Type B pancreatic cell (in vitro differentiated cells): ENCODE data around the gene CPSF4. TPM values are rescaled to one million over a fixed set of nuclear protein-coding genes. Genes with fewer than 3 reads are reported as not detected.

Experiments used
- DNase-seq: peaks from one replicate; pipeline ENCODE4 v3.0.0; 2021; ENCODE audit warnings: mixed read lengths; ENCODE audit not compliant: unreplicated experiment; ENCODE audit errors: extremely low spot score
- H3K27ac Mint-ChIP-seq: 2 replicates; pipeline ENCODE4 v1.8.0; 2021; ENCODE audit warnings: mild to moderate bottlenecking, mixed read lengths
- H3K27me3 Mint-ChIP-seq: 2 replicates; pipeline ENCODE4 v1.8.0; 2021; ENCODE audit warnings: mixed read lengths
- H3K36me3 Mint-ChIP-seq: 2 replicates; pipeline ENCODE4 v1.8.0; 2021; ENCODE audit warnings: mixed read lengths
- H3K4me1 Mint-ChIP-seq: one replicate; pipeline ENCODE4 v1.8.0; 2021; ENCODE audit warnings: mixed read lengths; ENCODE audit not compliant: unreplicated experiment
- H3K4me3 Mint-ChIP-seq: 2 replicates; pipeline ENCODE4 v1.8.0; 2021; ENCODE audit warnings: mild to moderate bottlenecking, mixed read lengths
- H3K9me3 Mint-ChIP-seq: 2 replicates; pipeline ENCODE4 v1.8.0; 2021; ENCODE audit warnings: mixed read lengths
- total RNA-seq: library from RNA; stranded (reverse); gene quantifications from 2 replicates; pipeline ENCODE4 v1.2.1, GENCODE V29; 2021; ENCODE audit warnings: low replicate concordance
- TF ChIP-seq, protein P1 (sequence below): fragments of 200-600 bp; sonication (generic); conservative IDR thresholded peaks from 2 replicates; pipeline ENCODE4 v1.5.0; 2021; ENCODE audit warnings: antibody characterized with exemption, mild to moderate bottlenecking

The CPSF4 gene
- total RNA-seq, 1 donor from 2014 or later: 64.1 TPM

GRCh38 chr7:99404977-99405320 is 33.8 kb upstream of the CPSF4 start:
- H3K4me3 Mint-ChIP-seq: no peak overlapping the region
- H3K36me3 Mint-ChIP-seq: peaks cover 21% of the 10 kb centered on the region
- TF ChIP-seq, protein P1, sequence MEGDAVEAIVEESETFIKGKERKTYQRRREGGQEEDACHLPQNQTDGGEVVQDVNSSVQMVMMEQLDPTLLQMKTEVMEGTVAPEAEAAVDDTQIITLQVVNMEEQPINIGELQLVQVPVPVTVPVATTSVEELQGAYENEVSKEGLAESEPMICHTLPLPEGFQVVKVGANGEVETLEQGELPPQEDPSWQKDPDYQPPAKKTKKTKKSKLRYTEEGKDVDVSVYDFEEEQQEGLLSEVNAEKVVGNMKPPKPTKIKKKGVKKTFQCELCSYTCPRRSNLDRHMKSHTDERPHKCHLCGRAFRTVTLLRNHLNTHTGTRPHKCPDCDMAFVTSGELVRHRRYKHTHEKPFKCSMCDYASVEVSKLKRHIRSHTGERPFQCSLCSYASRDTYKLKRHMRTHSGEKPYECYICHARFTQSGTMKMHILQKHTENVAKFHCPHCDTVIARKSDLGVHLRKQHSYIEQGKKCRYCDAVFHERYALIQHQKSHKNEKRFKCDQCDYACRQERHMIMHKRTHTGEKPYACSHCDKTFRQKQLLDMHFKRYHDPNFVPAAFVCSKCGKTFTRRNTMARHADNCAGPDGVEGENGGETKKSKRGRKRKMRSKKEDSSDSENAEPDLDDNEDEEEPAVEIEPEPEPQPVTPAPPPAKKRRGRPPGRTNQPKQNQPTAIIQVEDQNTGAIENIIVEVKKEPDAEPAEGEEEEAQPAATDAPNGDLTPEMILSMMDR: no peak
- no peak for DNase-seq
- no peak overlapping the region for H3K27ac Mint-ChIP-seq
- H3K27me3 Mint-ChIP-seq: no peaks in the 10 kb centered on the region
- H3K9me3 Mint-ChIP-seq: no peaks in the 10 kb centered on the region
- H3K4me1 Mint-ChIP-seq: peaks cover 8% of the 10 kb centered on the region

DNA sequence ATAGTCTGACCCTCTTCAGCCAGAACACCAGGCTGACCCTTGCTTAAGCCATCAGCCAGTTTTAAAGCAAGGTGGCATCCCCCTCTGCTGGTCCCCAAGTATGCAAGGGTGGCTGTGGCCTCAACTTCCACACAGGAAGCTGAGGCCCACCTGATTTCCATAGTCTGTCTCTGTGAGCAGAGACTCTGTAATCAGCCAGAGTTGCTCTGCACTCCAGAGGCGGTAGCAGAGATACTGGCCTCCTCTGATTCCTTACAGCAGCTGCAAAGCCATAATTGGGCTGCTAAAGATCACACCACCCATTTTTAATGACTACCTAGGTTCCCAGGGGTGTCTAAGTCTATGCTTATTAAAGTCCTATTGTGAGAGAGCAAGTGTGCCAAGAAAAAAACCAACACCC is 32.2 kb upstream of the CPSF4 start:
- Mint-ChIP-seq H3K27ac (peak overlapping the region; percentile 98), H3K4me1 (peaks cover 15% of the 10 kb centered on the region), H3K9me3 (no peaks in the 10 kb centered on the region), H3K4me3 (peak overlapping the region; percentile 98), H3K27me3 (no peaks in the 10 kb centered on the region), H3K36me3 (peaks cover 23% of the 10 kb centered on the region)
- TF ChIP-seq, protein P1: no peak
- DNase-seq: no peak

DNA sequence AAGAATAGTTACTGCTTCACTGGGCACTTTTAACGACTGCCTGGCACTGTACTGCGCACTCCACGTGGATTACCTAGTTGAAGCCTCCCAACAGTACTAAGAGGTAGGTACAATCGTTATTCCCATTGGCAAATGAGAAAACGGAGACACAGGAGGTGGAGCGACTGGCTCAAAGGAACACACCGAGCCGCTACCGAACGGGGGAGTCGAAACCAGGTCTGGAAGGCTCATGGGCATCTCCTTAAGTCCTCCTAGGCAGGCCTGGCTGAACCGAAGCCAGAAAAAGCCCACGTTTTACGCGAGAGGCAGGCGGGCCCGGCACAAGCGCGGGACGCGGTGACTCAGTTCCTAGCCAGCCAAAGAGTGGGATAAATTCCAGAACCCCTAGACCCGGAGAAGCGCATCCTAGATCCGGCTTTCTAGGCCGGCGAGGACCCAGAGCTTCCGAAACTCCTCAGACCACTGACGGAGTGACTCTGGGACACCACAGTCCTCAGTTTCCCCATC is 30.8 kb upstream of the CPSF4 start:
- Mint-ChIP-seq H3K4me1 (peaks cover 15% of the 10 kb centered on the region), H3K27me3 (no peaks in the 10 kb centered on the region), H3K36me3 (peaks cover 23% of the 10 kb centered on the region), H3K4me3 (peak overlapping the region; percentile 98), H3K27ac (peak overlapping the region; percentile 98), H3K9me3 (no peaks in the 10 kb centered on the region)
- TF ChIP-seq, protein P1: no peak
- DNase-seq: no peak

- H3K36me3 Mint-ChIP-seq: peaks cover 20% of the 10 kb centered on the region
- peak within 1 kb of the TSS; percentile 98 for H3K27ac Mint-ChIP-seq
- peak; percentile 93 for DNase-seq
- H3K9me3 Mint-ChIP-seq: no peaks in the 10 kb centered on the region
- TF ChIP-seq, protein P1: no peak
- H3K4me1 Mint-ChIP-seq: peaks cover 15% of the 10 kb centered on the region
- no peaks in the 10 kb centered on the region for H3K27me3 Mint-ChIP-seq
- peak within 1 kb of the TSS; percentile 98 for H3K4me3 Mint-ChIP-seq
Observed at GRCh38 chr7:99408379-99409191, 30.2 kb upstream of the CPSF4 start, which contains the start of the genes BUD31 and PDAP1. Gene BUD31, plus strand, starts transcription at chr7:99408969. Its CDS starts 2,124 bp downstream, at chr7:99411093. Gene PDAP1, minus strand, starts transcription at chr7:99408597. Its CDS starts 49 bp downstream, at chr7:99408548.

- Mint-ChIP-seq H3K27me3 (no peaks in the 10 kb centered on the region), H3K9me3 (no peaks in the 10 kb centered on the region), H3K36me3 (peaks cover 17% of the 10 kb centered on the region), H3K4me3 (peak overlapping the region; percentile 98), H3K27ac (peak overlapping the region; percentile 98), H3K4me1 (peaks cover 15% of the 10 kb centered on the region)
- TF ChIP-seq, protein P1: no peak
- no peak for DNase-seq
Observed at GRCh38 chr7:99409192-99409572, 29.6 kb upstream of the CPSF4 start.
